ENCODE data around the gene SUMO2.

DNA sequence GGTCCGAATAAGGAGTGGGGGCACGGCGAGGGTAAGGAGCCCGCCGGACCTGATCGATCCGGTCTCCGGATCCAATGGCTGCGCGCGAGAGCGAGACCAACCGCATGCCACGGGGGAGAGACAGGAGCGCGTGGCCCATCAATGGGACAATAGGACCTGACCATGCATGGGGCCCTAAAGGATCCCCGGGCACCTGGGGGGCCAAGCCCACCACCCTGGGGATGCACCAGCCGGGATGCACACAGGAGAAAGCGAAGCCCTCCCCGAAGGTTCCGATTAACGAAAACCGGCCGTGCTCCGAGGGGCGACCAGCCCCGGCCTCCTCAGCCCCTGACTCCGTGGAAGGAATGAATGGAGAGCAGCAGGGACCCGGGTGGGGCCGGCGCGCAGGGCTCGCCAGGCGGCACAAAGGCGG is 29.0 kb downstream of the SUMO2 start:
- no peak for TF ChIP-seq CTCF (conservative IDR thresholded peaks at IDR 0.05; ENCODE audit: low read depth in 2 of 2)
- TF ChIP-seq, protein P1, sequence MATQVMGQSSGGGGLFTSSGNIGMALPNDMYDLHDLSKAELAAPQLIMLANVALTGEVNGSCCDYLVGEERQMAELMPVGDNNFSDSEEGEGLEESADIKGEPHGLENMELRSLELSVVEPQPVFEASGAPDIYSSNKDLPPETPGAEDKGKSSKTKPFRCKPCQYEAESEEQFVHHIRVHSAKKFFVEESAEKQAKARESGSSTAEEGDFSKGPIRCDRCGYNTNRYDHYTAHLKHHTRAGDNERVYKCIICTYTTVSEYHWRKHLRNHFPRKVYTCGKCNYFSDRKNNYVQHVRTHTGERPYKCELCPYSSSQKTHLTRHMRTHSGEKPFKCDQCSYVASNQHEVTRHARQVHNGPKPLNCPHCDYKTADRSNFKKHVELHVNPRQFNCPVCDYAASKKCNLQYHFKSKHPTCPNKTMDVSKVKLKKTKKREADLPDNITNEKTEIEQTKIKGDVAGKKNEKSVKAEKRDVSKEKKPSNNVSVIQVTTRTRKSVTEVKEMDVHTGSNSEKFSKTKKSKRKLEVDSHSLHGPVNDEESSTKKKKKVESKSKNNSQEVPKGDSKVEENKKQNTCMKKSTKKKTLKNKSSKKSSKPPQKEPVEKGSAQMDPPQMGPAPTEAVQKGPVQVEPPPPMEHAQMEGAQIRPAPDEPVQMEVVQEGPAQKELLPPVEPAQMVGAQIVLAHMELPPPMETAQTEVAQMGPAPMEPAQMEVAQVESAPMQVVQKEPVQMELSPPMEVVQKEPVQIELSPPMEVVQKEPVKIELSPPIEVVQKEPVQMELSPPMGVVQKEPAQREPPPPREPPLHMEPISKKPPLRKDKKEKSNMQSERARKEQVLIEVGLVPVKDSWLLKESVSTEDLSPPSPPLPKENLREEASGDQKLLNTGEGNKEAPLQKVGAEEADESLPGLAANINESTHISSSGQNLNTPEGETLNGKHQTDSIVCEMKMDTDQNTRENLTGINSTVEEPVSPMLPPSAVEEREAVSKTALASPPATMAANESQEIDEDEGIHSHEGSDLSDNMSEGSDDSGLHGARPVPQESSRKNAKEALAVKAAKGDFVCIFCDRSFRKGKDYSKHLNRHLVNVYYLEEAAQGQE (IDR thresholded peaks at IDR 0.05; ENCODE audit: unreplicated experiment), result no peak
- TF ChIP-seq EZH2 (IDR thresholded peaks at IDR 0.05; ENCODE audit: low read depth, unreplicated experiment), result no peak
- TF ChIP-seq POLR2AphosphoS5 (IDR thresholded peaks at IDR 0.05; ENCODE audit: low read depth), result no peak
- no peak for TF ChIP-seq EZH2phosphoT487 (IDR thresholded peaks at IDR 0.05; ENCODE audit: unreplicated experiment)
- TF ChIP-seq STAT1 (IDR thresholded peaks at IDR 0.05; ENCODE audit: unreplicated experiment), result no peak
- TF ChIP-seq ZNF114 (CRISPR knock-in tag; IDR thresholded peaks at IDR 0.05), result no peak
- no peak for TF ChIP-seq NANOG (IDR thresholded peaks at IDR 0.05; ENCODE audit: borderline replicate concordance)
- no peak for TF ChIP-seq CREB1 (CRISPR knock-in tag; IDR thresholded peaks at IDR 0.05; ENCODE audit: low read depth)
- no peak for TF ChIP-seq ETS1 (IDR thresholded peaks at IDR 0.05)
- no peak for TF ChIP-seq JUNB (IDR thresholded peaks at IDR 0.05; ENCODE audit: unreplicated experiment)

Measured in GM23338 (cell line).